ENCODE data around the gene UAP1L1.

DNA sequence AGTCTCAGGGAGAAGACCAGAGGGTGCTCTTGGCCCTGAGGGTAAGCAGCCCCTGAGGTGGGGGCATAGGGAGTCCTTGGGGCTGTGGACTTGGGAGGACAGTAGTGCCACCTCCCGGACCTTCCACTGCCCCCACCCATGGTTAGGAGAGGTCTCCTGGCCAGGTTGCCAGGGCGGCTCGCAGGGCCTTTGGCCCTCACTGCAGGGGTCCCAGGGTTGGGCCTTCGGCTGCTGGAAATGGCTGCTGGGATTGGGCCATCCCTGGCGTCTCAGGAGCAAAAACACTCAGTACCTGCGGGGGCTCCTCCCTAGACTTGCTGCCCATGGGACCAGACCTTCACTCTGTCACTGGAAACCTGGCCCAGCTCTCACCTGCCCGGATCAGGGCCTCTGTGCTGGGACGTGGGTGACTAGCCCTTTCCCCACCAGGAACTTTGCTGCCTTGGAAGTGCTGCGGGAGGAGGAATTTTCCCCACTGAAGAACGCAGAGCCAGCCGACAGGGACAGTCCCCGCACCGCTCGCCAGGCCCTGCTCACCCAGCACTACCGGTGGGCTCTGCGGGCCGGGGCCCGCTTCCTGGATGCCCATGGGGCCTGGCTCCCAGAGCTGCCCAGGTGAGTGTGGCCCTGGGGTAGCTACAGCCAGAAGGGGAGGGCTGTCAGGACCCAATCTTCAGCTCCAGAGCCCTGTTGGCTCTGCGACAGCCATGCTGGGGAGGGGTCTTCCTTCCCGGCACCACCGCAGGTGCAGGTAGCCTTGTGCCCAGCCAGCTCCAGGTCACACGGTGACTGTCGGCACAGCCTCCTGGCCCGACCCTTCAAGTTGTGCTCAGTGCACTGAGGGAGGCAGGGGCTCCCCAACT, 3.2 kb downstream of the UAP1L1 start:
- TF ChIP-seq, protein P1, sequence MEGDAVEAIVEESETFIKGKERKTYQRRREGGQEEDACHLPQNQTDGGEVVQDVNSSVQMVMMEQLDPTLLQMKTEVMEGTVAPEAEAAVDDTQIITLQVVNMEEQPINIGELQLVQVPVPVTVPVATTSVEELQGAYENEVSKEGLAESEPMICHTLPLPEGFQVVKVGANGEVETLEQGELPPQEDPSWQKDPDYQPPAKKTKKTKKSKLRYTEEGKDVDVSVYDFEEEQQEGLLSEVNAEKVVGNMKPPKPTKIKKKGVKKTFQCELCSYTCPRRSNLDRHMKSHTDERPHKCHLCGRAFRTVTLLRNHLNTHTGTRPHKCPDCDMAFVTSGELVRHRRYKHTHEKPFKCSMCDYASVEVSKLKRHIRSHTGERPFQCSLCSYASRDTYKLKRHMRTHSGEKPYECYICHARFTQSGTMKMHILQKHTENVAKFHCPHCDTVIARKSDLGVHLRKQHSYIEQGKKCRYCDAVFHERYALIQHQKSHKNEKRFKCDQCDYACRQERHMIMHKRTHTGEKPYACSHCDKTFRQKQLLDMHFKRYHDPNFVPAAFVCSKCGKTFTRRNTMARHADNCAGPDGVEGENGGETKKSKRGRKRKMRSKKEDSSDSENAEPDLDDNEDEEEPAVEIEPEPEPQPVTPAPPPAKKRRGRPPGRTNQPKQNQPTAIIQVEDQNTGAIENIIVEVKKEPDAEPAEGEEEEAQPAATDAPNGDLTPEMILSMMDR (IDR thresholded peaks at IDR 0.05) = no peak
- TF ChIP-seq POLR2A (IDR thresholded peaks at IDR 0.05) = no peak
